Lower lobe of right lung (tissue), 2 donors: ENCODE results near the gene LRRTM4. TPM values are rescaled to one million over a fixed set of nuclear protein-coding genes. Genes with fewer than 3 reads are reported as not detected.
"Not testable (repeated sequence)": the region's sequence is repeated elsewhere in the genome, so short reads cannot be mapped to it uniquely, and the experiment has no call there.

Experiments
- ATAC-seq, 2 donors: fragments of 200-7000 bp; cut with Tn5 transposase; one replicate each; pipeline ENCODE4 v1.9.1; 2020 to 2022; ENCODE audit warnings: mild to moderate bottlenecking in 2 of 2, moderate library complexity in 2 of 2
- DNase-seq: peaks from one replicate; pipeline ENCODE4 v3.0.0-alpha.2; 2020
- H3K27ac ChIP-seq: fragments of 200-600 bp; one replicate; pipeline ENCODE4 v1.8.0; 2022
- H3K27me3 ChIP-seq: fragments of 200-600 bp; one replicate; pipeline ENCODE4 v1.8.0; 2022; ENCODE audit warnings: low read depth
- H3K36me3 ChIP-seq: fragments of 200-600 bp; one replicate; pipeline ENCODE4 v1.8.0; 2022; ENCODE audit warnings: mild to moderate bottlenecking
- H3K4me1 ChIP-seq: fragments of 200-600 bp; one replicate; pipeline ENCODE4 v1.8.0; 2022
- H3K4me3 ChIP-seq: fragments of 200-600 bp; one replicate; pipeline ENCODE4 v1.8.0; 2022; ENCODE audit warnings: mild to moderate bottlenecking
- H3K9me3 ChIP-seq: fragments of 200-600 bp; one replicate; pipeline ENCODE4 v1.8.0; 2022
- intact Hi-C: fragments of 100-400 bp; cut with DNase I; formaldehyde crosslinking; loops from one replicate; pipeline ENCODE4 v1.11.0; 2022
- total RNA-seq: library from RNA; stranded (reverse); fragmentation: NEBNext Ultra II Directional; extraction: Animal tissue kit (Norgen Biotek cat#: 25700); gene quantifications from one replicate; pipeline ENCODE4 v1.2.1, GENCODE V29; 2021
- TF ChIP-seq, protein P1 (sequence below): fragments of 200-600 bp; IDR thresholded peaks from one replicate; pipeline ENCODE4 v1.8.0; 2022; ENCODE audit warnings: antibody characterized with exemption, mild to moderate bottlenecking
- donor health status: DM: no; HTN: yes; CAD: no; lungs with severe emphysema.

LRRTM4 gene
- total RNA-seq, 1 donor from 2014 or later, result 0.77 TPM

GRCh38 chr2:77095096-77095495 lies 427.1 kb downstream of the LRRTM4 start:
- Histone ChIP-seq H3K36me3 (no peaks in the 10 kb centered on the region), H3K4me3 (no peak overlapping the region), H3K9me3 (no peaks in the 10 kb centered on the region), H3K4me1 (no peaks in the 10 kb centered on the region), H3K27me3 (no peaks in the 10 kb centered on the region), H3K27ac (no peak overlapping the region)
- no peak for DNase-seq
- ATAC-seq, result no peak
- TF ChIP-seq, protein P1, sequence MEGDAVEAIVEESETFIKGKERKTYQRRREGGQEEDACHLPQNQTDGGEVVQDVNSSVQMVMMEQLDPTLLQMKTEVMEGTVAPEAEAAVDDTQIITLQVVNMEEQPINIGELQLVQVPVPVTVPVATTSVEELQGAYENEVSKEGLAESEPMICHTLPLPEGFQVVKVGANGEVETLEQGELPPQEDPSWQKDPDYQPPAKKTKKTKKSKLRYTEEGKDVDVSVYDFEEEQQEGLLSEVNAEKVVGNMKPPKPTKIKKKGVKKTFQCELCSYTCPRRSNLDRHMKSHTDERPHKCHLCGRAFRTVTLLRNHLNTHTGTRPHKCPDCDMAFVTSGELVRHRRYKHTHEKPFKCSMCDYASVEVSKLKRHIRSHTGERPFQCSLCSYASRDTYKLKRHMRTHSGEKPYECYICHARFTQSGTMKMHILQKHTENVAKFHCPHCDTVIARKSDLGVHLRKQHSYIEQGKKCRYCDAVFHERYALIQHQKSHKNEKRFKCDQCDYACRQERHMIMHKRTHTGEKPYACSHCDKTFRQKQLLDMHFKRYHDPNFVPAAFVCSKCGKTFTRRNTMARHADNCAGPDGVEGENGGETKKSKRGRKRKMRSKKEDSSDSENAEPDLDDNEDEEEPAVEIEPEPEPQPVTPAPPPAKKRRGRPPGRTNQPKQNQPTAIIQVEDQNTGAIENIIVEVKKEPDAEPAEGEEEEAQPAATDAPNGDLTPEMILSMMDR, result no peak
- intact Hi-C loops, result no loop called here

DNA sequence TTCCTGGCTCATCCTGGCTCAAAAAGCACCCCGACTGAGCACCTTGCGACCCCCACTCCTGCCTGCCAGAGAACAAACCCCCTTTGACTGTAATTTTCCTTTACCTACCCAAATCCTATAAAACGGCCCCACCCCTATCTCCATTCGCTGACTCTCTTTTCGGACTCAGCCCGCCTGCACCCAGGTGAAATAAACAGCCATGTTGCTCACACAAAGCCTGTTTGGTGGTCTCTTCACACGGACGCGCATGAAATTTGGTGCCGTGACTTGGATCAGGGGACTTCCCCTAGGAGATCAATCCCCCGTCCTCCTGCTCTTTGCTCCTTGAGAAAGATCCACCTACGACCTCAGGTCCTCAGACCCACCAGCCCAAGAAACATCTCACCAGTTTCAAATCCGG lies 433.8 kb downstream of the LRRTM4 start:
- H3K27ac ChIP-seq, DNase-seq, intact Hi-C loops, ATAC-seq, H3K4me1 ChIP-seq, H3K4me3 ChIP-seq, H3K36me3 ChIP-seq, H3K27me3 ChIP-seq, H3K9me3 ChIP-seq: not testable (repeated sequence)

- ATAC-seq (no peak), DNase-seq (no peak)
- Histone ChIP-seq H3K4me3 (no peak overlapping the region), H3K27me3 (no peaks in the 10 kb centered on the region), H3K36me3 (no peaks in the 10 kb centered on the region), H3K4me1 (no peaks in the 10 kb centered on the region), H3K9me3 (no peaks in the 10 kb centered on the region), H3K27ac (no peak overlapping the region)
- intact Hi-C loops, result no loop called here
- TF ChIP-seq, protein P1, result no peak
Measured at GRCh38 chr2:77087987-77088414, 434.2 kb downstream of the LRRTM4 start.

- no peak overlapping the region for H3K4me3 ChIP-seq
- intact Hi-C loops, result no loop called here
- no peaks in the 10 kb centered on the region for H3K36me3 ChIP-seq
- ATAC-seq (no peak), DNase-seq (no peak)
- no peaks in the 10 kb centered on the region for H3K27me3 ChIP-seq
- TF ChIP-seq, protein P1, result no peak
- no peak overlapping the region for H3K27ac ChIP-seq
- no peaks in the 10 kb centered on the region for H3K4me1 ChIP-seq
- H3K9me3 ChIP-seq, result no peaks in the 10 kb centered on the region
Measured at GRCh38 chr2:77086478-77086877, 435.7 kb downstream of the LRRTM4 start.

DNA sequence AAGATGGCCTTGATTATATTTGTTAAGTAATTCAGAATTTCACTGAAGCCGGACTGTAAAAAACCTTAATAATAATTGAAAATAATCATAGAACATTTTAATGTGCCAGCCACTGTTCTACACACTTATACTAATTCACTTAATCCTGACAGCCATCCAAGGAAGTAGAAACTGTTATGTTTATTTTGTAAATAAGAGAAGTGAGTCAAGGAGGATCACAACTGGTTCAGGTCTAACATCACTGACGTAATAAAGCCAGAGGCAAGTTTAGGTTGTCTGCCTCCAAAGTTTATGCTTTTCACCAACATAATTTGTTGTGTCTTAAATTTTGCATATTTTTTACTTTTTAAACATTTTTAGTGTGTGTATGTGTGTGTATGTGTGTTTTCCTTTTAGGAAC lies 436.1 kb downstream of the LRRTM4 start:
- TF ChIP-seq, protein P1, result no peak
- no peak for ATAC-seq

DNA sequence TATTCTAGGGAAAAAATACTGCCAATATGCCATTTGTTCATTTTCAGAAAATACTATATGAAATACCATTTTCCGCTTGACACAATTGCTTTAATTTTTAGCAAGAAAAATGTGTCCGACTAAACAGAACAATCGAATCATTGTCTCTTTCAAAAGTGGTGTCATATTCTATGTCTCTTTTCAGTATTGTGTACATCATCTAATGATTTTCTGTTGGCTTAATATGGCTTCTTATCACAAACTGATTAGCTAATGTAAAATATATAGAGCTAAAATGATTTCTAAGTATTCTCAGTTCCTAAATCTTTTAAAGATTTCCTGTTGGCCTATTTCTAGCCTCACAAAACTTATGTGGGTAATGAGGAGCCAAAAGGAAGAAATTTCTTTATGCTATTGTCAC lies 436.6 kb downstream of the LRRTM4 start:
- ATAC-seq, result no peak
- Histone ChIP-seq H3K4me1 (no peaks in the 10 kb centered on the region), H3K27me3 (no peaks in the 10 kb centered on the region), H3K36me3 (no peaks in the 10 kb centered on the region), H3K9me3 (no peaks in the 10 kb centered on the region), H3K4me3 (no peak overlapping the region), H3K27ac (no peak overlapping the region)
- no peak for DNase-seq
- TF ChIP-seq, protein P1, result no peak
- intact Hi-C loops, result no loop called here

More for the DNA sequence above, 436.1 kb downstream of the LRRTM4 start:
- Histone ChIP-seq H3K9me3 (no peaks in the 10 kb centered on the region), H3K27me3 (no peaks in the 10 kb centered on the region), H3K36me3 (no peaks in the 10 kb centered on the region), H3K4me3 (no peak overlapping the region), H3K4me1 (no peaks in the 10 kb centered on the region), H3K27ac (no peak overlapping the region)
- no peak for DNase-seq
- intact Hi-C loops, result no loop called here
